Measurements from ENCODE around the gene NCCRP1.

The NCCRP1 gene

DNA sequence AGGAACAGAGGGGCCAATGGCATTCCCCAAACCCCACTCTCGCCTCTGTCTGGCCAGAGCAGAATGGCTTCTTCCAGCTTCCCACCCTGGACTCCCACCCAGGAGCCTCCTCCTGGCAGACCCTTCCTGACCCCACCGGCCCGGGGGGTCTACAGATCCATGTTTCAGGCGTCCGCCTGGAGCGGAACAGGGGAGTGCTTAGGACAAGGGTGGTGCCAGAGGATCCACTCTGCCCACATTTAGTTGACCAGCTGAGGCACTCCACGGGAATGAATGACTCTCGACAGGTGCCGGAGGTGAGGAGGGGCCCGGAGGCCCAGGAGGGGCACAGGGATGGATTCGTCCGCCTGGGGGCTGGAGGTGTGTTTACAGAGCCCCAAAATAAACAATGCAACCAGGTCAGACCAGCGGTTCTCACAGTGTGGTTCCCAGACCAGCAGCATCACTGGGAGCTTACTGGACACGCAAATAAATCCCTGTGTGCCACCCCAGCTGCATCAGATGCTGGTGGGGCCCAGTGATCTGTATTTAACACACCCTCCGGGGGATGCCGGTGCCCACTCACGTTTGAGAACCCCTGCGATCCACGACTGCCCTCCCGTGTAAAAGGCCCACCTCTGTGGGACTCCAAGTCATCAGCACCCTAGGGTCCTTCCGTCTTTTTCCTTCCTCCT, 15.1 kb upstream of the NCCRP1 start:
- no peak for DNase-seq

DNA sequence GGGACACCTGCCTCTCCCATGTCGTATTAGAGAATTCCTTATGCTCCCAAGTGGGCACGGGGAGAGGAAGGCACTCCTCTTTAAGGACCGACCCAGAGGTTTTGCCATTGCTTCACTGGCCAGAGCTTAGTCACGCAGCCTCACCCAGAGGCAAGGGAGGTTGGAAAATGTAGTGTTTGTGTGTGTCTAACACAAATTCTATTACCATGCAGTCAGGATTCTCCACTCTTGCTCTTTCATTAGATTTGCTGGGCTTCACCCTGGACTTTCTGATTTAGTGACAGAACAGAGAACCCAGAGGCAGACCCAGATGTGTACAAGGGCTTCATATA, 14.6 kb upstream of the NCCRP1 start:
- no peak for DNase-seq

DNA sequence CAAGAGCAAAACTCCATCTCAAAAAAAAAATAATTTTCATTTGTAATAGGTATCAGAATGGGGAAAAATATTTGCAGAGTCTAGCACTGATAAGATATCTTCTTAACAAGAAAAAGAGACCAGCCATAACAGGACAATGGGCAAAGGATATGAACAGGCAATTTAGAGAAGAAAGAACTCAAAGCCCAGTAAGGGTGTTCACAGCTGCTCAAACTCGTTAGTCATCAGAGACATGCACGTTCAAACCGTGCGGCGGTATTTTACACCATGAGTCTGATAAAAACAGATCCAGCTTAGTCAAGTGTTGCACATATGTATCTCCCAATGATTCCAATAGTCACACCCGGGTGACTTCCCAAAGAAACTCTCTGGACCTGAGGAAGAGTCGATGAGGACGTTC, 13.7 kb upstream of the NCCRP1 start:
- DNase-seq: no peak

DNA sequence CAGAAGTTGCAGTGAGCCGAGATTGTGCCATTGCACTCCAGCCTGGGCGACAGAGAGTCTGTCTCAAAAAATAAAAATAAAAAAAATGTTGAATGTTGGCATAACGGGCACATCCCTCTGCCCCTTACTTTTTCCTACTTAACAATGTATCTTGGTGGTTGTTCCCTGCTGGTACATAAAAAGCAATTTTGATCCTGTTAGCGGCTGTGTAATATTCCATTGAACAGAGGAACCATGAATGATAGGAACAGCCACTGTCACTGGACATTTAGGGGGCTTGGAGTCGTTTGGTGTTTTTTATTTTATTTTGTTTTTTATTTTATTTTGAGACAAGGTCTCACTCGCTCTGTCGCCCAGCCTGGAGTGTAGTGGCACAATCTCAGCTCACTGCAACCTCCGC, 10.4 kb upstream of the NCCRP1 start:
- no peak for DNase-seq

DNA sequence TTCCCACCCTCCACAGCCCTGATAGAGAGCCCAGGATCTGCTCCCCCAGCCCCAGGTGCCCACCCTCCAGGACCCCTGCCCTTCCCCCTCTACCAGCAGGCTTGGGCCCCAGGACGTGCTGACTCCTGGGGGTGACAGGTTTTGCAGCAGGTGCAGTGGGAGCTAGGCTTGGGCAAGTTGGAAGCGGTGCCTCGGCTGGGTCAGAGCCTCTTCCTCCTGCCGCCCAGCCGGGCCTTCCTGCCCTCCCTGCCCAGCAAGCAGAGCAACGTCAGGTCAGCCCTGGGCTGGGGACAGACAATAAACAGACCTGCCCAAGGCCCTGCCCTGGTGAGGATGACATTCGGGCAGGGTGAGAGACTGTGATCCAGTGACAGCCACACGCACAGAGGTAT, 9.2 kb upstream of the NCCRP1 start:
- no peak for DNase-seq

DNA sequence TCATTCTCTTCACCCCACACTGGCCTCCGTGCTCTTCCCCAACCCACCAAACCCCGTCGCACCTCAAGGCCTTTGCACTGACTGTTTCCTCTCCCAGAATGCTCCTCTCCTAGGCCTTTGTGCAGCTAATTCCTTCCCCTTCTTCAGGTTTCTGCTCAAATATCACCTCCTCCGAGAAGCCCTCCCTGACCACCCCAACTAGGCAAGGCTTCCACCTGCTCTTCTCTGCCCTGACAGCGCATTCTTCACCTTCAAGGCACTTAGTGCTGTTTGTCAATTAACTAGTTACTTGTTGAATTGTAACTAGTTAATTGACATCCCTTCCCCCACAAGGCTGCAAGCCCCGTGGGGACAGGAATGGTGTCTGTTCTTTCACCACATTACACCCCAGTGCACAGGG, 7.8 kb upstream of the NCCRP1 start:
- DNase-seq: no peak

DNA sequence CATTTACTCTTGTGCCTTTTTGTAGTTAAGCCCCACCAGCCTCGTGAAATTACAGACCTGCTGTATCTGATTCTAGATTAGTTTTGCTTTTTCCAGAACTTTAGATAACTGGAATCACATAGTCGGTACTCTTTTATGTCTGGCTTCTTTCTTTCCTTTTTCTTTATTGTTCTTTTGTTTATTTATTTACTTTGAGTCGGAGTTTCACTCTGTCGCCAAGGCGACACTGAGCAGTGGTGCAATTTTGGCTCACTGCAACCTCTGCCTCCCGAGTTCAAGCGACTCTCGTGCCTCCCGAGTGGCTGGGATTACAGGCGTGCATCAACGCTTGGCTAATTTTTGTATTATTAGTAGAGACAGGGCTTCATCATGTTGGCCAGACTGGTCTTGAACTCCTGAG, 6.0 kb upstream of the NCCRP1 start:
- no peak for DNase-seq

DNA sequence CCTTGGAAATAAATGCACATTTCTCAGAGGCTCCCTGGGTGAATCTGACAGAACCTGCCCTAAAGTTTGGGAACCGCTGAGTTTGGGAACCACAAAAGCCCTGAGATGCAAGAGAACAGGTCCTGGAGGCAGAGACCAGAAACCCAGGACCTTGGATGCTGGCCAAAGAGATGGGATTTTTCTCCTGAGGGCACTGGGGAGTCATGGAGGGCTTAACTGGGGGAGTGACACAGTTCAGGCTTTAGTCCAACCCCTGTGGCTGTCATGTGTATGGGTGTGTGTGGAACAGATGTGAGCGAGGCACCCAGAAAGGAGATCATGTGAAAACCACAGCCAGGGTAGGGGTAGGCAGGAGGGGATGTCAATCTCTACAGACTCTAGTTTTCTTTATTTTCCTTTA, 3.9 kb upstream of the NCCRP1 start:
- no peak for DNase-seq

DNA sequence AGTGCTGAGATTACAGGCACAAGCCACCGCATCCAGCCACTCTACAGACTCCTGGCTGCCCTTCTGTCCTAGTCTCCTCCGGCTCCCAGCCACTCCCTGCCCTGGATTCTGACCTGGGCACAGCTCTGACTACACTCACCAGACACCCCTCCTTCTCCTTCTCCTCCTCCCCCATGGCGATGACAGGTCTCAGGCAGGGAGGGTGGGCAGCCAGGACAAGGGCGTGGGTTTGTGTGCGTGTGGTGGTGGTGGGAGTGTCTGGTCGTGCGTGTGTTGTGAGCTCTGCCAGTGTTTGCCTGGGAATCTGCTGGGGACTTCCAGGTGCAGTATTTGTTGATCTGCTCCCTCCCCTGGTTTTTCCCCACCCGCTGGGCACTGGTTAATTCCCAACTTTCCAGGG, 3.0 kb upstream of the NCCRP1 start:
- no peak for DNase-seq

DNA sequence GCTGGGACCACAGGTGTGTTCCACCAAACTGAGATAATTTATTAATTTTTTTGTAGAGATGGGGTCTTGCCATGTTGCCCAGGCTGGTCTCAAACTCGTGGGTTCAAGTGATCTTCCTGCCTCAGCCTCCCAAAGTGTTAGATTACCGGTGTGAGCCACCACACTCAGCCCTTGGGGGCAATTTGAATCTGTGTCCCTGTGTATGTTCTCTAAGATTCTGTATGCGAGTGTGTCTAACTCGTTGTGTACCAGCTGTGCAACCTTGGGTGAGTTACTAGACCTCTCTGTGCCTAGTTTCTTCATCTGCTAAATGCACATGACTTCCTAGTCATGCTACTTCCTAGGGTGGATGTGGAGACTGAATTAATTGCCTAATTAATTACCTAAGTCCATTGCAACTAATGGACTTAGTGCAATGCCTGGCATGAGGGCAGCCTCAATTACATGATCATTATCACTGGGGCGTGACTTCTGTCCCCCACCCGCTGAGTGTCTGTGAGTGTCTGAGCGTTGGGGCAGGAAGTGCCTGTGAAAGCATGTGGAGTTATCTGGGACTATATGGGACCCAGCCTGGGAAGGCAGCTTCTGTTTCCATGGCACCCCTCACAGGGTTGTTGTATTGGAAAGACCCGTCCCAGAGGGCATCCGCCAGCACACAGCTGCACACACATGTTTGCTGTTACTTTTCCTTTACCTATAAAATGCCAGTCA, 1.8 kb upstream of the NCCRP1 start:
- DNase-seq: no peak

DNA sequence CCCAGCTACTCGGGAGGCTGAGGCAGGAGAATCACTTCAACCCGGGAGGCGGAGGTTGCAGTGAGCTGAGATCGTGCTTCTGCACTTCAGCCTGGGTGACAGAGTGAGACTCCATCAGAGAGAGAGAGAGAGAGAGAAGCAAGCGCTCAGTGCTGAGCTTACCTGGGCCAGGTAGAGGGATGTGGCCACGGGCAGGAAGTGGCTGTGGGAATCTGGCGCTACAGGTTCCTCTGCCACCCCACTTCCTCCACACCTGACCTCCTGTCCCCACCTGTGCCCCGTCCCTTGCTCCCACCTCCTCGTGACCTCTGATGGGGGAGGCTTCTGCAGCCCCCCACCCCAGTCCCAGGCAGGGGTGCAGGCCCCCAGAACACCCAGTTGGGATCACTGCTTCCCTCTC, 1.0 kb upstream of the NCCRP1 start:
- DNase-seq: no peak

DNA sequence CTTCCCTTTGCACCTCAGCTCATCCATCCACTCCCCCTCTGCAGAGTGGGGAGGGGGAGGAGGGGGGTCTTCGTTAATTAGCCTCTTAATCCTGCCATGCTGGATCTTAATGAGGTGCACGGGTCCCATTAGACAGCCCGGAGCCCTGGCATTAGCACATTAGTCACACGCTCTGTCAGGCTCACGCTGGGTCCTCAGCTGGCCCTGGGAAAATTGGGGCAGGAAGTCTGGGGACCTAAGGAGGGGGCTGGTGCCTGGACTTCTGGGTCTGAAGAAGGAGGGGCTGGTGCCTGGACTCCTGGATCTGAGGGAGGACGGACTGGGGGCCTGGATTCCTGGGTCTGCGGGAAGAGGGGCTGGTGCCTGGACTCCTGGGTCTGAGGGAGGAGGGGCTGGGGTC, 444 bp upstream of the NCCRP1 start:
- DNase-seq: no peak

DNA sequence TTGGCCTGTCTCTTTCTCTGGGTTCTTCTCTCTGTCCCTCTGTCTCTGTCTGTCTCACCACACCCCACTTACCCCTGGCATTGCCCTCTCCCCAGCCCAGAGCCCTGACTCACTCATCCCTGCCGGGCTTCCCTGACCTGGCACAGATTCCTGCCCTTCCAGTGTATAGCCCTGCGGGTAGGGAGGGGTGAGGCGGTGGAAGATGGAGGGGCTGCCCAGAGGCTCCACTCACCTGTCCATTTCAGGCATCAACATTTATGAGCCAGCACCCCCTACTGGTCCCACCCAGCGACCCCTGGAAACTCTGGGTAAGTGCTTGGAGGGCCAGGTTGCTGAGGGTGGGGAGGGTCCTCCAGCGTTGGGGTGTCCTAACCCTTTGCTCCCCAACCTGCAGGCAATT, 1.0 kb downstream of the NCCRP1 start:
- no peak for DNase-seq

DNA sequence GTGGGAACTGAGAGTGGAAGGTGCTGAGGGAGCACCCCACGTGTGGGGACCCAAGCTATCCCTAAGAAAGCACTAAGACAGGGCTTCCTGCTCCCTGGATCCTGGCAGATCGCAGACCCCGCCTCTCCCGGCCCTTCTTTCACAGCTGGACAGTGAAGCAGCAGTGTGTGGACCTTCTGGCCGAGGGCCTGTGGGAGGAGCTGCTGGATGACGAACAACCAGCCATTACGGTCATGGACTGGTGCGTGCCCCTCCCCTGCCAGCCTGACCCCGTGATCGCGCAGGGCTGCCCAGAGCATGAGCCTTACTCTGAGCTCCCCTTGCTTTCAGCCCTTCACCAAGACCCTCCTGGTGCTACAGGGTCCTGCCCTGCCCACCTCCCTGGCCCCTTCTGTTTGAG, 2.3 kb downstream of the NCCRP1 start:
- no peak for DNase-seq

DNA sequence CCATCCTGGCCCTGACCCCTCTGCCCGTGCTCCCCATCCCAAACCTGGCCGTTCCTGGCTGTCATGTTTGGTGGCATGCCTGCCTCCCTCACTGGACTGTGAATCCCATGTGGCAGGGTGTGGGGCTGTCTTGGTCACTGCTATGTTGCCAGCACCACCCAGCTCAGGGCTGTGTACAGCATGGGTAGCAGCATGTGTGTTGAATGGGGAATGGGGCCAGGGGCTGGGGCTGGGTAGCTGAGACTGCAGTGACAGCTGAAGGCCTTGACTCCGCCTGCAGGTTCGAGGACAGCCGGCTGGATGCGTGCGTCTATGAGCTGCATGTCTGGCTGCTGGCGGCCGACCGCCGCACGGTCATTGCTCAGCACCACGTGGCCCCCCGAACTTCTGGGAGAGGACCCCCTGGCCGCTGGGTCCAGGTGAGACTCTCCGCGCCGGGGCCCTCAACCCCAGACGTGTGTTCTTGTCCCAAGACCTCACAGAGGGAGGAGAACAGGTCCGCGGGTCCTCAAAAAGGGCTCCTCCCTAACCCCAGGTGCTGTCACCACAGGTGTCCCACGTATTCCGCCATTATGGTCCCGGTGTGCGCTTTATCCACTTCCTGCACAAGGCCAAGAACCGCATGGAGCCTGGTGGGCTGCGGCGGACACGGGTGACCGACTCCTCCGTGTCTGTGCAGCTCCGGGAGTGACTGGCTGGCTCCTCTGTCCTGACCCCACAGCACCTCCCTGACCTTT, 3.5 kb downstream of the NCCRP1 start:
- DNase-seq: no peak

DNA sequence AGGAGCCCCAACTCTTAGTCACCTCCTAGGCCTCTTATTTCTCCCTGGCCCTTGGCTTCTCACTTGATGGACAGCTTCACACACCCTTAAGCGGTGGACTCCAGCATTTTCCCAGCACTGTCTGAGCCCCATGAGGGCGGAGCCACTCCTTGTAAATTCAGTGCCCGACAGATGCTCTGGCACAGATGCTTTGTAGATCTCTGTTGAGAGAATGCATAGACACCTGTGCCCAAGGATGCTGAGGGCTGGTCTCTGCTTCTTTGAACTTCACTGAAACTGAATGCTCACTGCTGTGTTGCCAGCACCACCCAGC, 4.0 kb downstream of the NCCRP1 start:
- no peak for DNase-seq

DNA sequence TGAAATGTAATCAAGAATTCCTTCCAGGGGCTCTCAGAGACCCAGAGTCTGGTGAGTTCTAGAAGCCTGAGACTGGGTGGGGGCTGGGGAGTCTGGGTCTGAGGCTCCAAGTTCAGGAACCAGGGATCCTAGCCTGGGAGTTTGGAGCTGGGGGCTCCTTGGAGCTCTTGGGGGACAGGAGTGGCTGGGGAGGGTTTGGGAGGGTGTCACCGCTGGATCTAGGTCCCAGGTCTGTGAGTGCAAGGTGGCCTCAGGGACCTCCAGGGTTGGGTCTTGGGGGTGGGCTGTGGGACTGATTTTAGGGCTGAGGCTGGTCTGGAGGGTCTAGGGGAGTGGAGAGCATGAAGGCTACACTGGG, 6.2 kb downstream of the NCCRP1 start:
- no peak for DNase-seq

DNA sequence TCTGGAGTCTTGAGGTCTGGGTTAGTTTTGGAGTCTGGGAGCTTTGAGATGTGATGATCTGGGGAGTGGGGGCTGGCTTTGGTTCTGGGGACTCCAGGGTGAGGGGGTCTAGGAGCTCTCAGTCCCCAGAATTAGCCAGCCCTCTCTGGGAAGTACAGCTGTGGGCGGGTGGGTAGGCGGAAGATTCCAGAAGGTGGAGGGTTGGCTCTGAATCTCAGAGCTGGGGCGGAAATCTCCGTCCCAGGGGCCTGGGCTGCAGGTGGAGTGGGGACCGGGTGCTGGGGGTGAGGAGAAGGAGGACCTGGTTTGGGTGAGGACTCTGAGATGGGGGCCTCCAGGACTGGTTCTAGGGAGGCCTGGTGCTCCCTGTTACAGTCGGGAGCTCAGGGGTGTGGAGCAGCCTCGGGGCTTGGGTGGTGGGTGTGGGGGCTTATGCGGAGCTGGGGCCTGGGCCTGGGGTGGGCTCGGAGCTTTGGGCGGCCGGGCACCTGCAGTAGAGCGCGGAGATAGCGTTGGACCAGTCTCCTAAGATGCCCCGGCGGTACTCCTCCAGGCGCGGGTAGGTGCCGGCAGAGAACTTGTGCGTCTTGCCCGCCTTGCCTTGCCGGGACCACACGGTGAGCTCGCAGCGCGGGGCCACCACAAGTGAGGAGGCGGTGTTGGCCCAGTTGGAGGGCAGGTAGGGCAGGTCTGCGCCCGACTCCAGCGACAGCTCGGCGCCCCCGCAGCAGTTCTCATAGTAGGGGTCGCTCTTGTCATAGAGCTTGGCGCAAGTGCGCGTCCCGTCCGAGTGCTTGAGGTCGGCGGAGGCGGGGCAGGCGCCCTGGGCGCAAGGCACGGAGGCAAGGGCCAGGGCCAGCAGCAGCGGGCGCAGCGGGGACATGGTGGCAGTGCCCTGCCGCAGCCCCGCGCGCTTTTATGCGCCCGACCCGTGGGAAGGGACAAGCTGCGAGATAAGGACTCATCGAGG, 6.9 kb downstream of the NCCRP1 start, which contains the start of gene SYCN:
Gene SYCN (minus strand): TSS at position 892 of the 970 bp plus-strand sequence. CDS start 9 bp downstream, at position 883.
- DNase-seq: no peak

DNA sequence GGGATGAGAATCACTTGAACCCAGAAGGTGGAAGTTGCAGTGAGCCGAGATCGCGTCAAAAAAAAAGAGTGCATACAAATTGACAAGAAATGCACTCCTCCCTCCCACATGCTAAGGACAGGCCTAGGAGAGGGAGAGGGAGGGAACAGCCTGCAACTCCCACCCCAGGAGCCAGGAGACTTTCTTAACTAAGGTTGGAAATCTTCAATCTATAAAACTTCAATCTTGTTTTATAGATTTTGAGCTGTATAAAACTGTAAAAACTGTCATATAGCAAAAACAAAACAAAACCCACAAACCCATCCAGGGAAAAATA, 8.6 kb downstream of the NCCRP1 start:
- DNase-seq: no peak

DNA sequence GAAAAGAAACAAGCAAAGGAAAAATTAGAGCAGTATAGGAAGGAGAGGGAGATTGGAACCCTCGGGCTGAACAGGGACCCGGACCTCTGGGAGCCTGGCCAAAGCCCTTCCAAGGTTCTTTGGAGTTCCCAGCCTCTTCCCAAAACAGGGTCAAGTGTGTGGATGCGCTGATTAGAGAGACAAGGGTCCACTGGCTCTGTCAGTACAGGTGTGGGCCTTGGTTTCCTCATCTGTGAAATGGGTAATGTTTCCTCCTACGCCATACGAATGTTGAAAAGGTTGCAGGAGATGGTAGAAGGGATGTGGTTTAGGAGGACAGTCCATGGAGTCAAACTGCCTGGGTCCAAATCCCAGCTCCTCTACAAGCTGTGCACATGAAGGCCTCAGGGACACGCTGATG, 9.4 kb downstream of the NCCRP1 start:
- DNase-seq: no peak

DNA sequence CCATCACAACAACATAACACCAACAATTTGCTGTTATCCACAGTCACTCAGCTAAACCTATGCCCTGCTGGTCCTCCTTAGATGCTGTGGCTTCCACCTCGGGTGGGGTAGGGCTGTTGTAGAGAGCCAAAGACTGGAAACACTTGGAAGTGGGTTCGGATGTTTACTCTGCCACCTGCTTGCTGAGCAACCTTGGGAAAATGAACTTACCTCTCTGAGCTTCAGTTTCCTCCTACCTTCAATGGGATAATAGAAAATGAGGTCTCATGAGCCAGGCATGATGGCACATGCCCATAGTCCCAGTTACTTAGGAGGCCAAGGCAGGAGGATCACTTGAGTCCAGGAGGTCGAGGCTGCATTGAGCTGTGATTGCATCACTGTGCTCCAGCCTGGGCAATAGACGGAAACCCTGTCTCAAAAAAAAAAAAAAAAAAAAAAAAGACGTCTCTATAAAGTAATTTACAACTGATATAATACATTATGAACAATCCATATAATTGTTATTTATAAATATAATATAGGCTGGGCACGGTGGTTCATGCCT, 10.6 kb downstream of the NCCRP1 start:
- no peak for DNase-seq

DNA sequence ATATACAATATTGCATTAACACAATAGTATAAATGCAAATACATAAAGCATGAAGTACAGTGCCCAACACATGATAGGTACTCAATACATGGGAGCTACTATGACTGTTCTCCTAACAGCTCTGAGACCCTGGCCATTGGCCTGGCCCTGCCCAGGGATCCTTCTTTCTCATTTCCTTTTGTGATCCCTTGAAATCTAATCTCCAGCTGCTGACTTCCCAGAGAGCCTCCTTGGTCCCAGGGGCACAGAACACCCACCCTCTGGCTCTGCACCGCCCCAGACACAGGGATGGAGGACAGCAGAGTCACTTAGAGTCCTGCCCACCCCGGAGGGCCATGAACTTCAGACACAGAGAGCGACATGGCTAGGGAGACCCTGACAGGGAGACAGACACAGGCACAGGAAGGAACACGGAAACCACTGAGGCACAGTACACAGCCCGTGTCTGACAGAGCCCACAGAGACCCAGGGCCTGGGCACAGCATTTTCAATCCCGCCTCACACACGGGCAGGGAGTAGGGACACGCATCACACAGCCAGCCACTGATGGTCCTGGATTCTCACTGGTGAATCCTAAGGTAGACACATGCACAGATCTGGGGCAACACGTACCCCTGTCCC, 11.5 kb downstream of the NCCRP1 start:
- no peak for DNase-seq

DNA sequence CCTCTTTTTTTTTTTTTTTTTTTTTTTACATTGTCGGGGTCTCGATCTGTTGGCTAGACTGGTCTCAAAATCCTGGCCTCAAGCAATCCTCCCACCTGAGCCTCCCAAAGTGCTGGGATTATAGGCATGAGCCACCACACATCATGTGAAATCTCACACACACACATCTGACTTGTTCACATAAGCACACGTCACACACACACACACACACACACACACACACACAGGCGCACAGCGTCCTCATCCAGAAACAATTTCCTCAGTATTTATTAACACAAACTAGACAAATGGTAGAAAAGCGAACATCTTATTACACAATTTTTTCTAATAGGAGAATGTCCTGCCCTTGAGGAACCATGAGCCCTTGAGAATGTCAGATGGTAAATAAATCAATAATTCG, 12.4 kb downstream of the NCCRP1 start:
- no peak for DNase-seq
